CD1c-positive myeloid dendritic cell (primary cell): ENCODE measurements around the gene KDM5B.

Experiments
- DNase-seq: peaks from one replicate; pipeline ENCODE4 v3.0.0-alpha.2; 2016; ENCODE audit errors: extremely low spot score

Gene KDM5B

DNA sequence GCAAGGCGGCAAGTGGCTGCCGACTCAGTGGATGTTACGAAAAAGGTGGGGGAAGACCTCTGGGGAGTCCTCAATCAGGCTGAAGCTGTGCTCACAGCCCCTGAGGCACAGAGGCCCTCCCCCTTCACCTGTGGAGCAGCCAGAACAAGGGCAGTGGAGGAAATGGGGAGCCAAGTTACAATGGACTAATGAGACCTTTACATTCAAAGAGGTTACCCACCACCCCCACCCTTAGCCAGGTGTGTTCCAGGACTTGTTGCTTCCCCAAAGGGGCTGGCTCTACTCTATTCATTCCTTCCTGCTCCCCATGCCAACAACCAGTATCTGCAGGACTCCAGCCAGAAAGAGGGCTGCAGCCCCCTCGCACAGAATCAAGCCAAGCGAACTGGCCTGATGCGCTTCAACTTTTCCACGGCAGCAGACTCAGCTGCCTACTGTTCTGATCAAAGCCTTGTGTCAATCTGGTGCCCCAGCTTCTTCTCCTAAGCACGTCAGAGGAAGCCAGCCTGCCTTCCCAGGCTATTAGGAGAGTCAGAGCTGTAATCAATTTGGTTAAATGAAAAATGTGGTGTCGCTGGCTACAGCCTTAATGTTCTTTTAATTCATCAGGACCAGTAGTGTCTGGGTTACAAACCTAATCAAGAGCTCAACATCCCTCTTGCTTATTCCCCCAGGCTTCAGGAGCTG, 96.1 kb downstream of the KDM5B start:
- DNase-seq: no peak

DNA sequence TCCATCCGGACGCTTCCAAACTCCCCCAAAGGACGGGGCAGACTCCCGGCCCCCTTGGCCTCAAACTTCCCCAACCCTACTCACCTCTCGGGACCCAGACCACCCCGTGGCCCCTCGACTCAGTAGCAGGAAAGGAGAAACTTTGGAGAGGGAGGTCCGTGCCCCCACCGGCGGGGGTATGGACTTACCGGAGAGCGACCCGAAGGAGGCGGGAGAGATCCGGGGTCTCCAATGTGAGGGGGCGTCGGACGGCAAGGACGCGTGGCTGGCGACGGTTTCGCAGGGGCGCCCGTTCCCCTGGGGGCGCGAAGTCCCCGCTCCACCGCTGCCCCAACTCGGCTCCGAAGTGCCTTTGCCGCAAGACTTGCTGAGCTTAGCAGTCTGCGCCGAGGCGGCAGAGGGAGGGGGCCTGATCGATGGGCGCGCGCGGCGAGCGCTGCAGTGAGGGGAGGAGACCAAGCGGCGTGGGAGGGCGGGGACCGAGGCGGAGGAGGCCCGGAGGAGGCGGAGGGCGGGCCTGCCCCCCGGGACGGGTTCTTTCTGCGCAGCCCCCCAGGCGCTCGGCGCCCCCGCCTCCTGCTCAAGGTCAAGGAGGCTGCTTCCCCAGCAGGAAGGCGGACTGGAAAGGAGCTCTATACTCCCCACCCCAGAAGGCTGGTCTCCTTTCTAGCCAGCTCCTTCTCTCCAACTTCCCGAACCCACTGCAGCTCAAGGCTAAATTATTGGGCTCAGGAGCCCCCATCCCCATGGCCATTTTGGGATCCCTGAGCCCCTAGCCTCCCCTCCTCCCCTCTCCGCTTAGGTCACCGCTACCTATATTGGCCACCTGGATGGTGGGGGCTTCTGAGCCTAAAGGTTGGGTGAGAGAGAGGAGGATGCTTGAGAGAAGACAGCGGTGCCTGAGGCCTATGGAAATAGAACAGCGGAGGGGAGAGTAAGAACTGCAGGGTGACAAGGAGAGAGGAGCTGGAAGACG, 97.9 kb downstream of the KDM5B start, which contains the start of gene SYT2:
TSS of gene SYT2 (minus strand) at position 385 of the 976 bp plus-strand sequence. CDS start 104,682 bp downstream, outside the sequence.
- DNase-seq: no peak

DNA sequence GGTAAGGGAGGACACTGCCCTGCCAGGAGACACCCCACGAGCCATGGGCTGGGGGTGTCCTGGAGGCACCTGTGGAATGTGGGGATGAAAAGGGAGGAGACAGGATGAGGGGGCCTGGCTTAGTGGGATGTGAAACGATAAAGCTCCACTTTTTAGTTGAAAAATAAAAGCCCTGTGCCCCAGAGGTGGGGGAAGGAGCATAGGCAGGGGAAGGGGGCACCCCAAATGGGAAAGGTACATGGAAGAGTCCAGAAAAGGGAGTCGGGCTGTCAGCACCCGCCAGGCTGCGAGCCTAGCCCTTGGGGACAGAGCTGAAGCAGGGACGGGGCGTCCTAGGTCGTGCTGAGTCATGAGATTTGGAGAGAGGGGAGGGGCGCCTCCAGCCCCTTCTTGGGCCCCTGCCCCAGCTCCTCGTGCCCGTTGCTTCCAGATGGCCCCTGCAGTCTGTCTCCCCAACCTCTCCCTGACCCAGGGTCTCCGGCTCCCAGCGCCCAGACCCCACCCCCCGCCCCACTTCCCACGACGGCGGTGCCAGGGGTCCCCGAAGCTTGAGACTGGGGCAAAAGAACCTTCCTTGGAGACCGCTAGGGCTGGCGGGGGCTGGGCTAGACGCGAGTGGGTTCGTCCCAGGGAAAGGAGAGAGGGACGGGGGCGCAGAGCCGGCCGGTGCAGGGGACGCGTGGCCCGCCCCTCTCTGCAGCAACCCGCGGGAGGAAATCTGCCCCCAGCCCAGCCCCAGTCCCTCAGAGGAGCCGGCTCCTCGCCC, 98.8 kb downstream of the KDM5B start:
- DNase-seq: no peak

DNA sequence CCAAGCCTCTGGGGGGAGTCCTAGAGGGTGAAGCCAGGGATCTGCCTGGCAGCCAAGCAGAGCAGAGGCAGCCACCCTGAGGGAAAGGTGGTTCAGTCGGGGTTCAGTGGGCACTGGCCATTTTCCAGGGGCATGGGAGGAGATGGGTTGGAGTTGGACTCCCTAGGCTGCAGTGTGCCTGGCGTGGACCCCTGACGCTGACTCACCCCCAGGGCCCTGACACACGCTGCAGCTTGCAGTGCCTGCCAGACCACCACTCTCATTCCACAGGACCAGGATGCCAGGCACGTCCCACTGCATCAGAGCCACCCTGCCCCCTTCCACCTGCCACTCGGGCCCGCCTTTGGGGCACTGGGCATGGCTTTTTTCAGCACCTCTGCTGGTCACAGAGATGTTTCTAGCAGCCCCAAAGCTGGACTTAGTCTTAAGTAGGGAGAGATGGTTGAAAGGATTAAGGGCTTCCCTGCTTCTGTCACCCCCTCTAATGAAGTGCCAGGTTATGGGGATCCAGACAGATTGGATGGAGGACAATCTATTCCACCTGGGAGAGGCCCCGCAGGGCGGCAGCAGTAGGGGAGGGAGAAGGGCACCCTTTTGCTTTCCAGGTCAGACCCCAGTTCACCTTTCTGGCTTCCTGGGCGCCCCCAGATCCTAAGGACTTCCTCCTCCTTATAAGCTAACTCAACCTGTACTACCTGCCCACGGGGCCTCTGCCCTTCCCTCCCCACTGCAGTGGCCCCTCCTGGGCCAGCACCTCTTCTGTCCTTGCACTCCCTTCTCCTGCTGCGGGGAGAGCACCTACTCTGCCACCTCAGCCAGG, 99.6 kb downstream of the KDM5B start:
- DNase-seq: no peak

GRCh38 chr1:202706851-202707250, 101.4 kb downstream of the KDM5B start:
- no peak for DNase-seq

GRCh38 chr1:202704601-202705000, 103.6 kb downstream of the KDM5B start:
- no peak for DNase-seq

DNA sequence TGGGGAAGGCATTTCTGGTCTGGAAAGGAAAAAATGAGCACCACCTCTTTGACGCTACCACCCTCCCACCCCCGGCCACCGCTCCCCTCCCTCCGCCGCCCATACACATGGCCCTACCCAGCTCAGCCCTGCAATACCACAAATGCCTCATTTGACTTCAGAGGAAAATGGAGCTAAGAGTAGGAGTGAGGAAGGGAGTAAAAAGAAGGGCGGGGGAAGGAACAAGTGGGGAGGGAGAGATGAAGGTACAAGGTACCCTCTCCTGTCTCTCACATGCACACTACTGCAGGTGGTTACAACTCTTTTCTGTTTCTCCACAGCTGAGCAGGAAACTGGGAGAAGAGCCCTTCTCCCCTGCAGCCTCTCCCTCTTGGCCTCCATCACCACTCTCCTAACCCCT, 105.0 kb downstream of the KDM5B start:
- DNase-seq: no peak

DNA sequence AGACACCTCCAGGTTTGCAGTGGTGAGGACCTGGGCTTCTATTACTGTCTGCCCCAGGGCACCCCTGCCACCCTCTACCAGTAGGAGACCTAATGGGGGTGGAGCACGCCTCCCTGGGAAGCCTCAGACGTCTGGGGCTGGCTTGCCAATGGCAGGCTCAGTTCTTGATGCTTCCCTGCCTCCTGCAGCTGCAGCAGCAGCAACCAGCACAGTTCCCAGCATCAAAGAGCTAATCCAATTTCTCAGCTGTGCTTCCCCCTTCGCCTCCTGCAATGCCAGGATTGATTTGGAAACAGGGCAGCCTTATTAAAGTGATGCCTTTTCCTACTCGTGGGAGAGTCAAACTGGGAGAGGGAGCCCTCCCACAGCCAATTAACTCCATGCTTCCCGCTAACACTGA, 106.1 kb downstream of the KDM5B start:
- no peak for DNase-seq

GRCh38 chr1:202701200-202701599, 107.0 kb downstream of the KDM5B start:
- DNase-seq: no peak

DNA sequence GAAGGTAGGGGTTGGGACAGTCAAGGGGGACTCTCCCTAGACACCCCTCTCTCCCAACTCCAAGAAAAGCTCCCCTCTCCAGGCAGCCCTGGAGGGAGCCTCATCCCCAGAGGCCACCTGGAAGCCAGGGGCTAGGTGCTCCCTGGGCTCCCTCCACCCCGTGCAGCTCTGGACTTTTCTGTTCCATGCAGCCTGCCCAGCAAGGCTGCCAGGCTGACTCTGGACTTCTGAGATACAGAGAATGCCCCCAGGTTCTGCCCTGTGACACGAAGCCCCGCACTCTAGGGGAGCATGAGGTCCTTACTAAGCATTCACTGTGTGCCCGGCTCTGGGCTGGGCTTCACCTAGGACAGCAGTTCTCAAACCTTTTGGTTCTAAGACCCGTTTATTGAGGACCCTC, 108.2 kb downstream of the KDM5B start:
- no peak for DNase-seq

- no peak for DNase-seq
Measured at GRCh38 chr1:202698276-202698675, 109.9 kb downstream of the KDM5B start.

- no peak for DNase-seq
Measured at GRCh38 chr1:202697038-202697437, 111.2 kb downstream of the KDM5B start.

GRCh38 chr1:202694314-202694713, 113.9 kb downstream of the KDM5B start:
- no peak for DNase-seq

DNA sequence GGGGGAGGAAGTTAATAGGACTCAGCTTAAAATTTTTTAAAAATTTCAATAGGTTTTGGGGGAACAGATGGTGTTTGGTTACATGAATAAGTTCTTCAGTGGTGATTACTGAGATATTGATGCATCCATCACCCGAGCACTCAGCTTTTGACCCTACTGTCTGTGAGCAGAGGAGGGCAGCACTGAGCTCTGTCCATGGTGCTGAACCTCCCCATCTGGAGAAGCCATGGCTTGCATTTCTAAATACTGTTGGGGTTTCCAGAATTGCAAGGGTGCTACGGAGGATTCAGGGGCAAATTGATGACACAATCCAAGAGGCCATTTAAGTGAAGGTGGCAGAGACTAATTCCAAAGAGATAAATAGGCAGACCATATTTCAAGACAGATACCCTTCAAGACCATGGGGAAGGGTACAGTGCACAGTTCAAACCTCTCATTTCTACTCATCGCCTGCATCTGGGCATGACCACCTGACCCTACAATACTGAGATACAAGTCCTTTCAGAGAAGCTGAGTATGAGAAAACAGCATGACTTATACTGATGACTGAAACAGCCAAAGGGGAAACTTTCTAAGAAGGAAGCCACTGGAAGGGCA, 115.2 kb downstream of the KDM5B start:
- peak; percentile 73 for DNase-seq

DNA sequence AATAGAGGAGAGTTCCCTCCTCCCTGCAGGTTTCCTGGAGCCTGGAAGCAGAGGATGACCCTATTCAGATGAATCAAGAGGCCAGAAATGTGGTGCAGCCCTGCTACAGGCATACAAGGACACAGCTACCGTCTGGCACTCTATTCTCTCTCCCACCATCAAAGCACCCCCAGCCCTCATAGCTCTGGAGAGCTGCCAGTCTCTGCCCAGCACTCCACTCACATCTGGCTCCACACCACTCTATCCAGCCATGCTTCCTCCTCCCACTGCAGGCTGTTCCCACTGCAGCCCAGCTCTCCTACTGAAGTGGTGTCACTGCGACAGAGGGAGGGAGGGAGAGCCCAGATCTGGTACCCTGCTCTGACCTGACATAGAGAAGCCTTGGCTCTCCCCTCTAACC, 116.4 kb downstream of the KDM5B start:
- DNase-seq: no peak

GRCh38 chr1:202689493-202690342, 118.5 kb downstream of the KDM5B start:
- DNase-seq: no peak

DNA sequence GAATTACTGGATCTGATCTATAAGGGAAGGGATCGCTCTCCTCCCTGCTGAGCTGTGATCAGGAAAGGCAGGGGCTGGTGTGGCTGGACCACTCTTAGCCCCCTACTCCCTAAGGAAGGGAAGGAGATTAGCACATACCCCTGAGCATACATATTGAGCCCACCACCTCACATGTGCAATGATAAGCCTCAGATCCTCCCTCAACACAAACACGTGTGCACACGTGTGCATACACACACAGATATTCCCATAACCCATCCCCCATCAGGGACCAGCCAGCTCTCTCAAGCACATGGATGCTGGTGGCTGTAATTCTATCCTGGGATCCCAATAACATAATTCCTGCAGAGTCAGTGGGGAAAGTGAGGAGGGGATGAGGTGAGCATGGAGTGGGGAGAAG, 119.1 kb downstream of the KDM5B start:
- DNase-seq: no peak

DNA sequence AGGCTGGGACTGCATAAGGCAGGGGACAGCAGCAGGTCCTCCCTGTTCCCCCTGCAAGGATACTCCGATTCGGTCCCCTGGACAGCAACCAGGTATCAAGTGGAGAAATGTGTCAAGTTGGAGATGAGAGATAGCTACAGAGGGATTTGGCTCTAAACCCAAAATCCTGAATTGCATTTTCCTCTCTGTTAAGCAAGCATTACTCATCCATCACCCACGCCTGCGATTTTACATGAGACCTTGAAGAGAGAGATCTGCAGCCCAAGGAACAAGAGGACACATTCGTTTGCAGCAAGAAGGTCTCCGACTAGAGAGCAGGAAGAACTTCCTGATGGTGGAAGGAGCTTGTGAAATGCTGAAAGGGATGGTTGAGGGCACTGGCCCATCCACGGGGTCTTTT, 119.8 kb downstream of the KDM5B start:
- no peak for DNase-seq

- DNase-seq: no peak
Measured at GRCh38 chr1:202687798-202688197, 120.4 kb downstream of the KDM5B start.

DNA sequence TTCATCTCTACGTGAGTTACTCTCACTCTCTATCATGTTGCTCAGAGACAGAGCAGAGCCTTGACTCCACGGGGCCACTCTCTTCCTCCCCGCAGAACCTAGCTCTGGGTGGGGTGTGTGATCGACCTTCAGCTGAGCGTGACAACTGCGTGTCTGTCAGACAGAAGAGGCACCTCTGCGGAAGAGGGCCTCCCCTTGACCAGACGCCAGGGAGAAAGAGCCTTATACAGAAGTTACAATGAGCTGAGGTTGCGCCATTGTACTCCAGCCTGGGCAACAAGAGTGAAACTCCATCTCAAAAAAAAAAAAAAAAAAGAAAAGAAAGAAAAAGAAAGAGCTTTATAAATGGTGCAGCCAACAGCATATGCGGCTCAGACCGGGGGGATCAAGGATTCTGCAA, 120.9 kb downstream of the KDM5B start:
- DNase-seq: no peak
